Measurements from ENCODE around the gene RAP1GDS1.

GRCh38 chr4:98448908-98449307, 187.7 kb downstream of the RAP1GDS1 start:
- TF ChIP-seq, protein P1, sequence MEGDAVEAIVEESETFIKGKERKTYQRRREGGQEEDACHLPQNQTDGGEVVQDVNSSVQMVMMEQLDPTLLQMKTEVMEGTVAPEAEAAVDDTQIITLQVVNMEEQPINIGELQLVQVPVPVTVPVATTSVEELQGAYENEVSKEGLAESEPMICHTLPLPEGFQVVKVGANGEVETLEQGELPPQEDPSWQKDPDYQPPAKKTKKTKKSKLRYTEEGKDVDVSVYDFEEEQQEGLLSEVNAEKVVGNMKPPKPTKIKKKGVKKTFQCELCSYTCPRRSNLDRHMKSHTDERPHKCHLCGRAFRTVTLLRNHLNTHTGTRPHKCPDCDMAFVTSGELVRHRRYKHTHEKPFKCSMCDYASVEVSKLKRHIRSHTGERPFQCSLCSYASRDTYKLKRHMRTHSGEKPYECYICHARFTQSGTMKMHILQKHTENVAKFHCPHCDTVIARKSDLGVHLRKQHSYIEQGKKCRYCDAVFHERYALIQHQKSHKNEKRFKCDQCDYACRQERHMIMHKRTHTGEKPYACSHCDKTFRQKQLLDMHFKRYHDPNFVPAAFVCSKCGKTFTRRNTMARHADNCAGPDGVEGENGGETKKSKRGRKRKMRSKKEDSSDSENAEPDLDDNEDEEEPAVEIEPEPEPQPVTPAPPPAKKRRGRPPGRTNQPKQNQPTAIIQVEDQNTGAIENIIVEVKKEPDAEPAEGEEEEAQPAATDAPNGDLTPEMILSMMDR (IDR thresholded peaks at IDR 0.05; ENCODE audit: low read depth, low read length, missing input control): no peak
- no peak for TF ChIP-seq TAF1 (conservative IDR thresholded peaks at IDR 0.05)
- no peak for TF ChIP-seq SP1 (IDR thresholded peaks at IDR 0.05)
- TF ChIP-seq NR2F2 (IDR thresholded peaks at IDR 0.05): no peak
- no peak for TF ChIP-seq EGR1 (IDR thresholded peaks at IDR 0.05; ENCODE audit: low read depth in 2 of 2)
- TF ChIP-seq MAX (IDR thresholded peaks at IDR 0.05): no peak
- no peak for TF ChIP-seq RXRA (IDR thresholded peaks at IDR 0.05)
- TF ChIP-seq HNF4G (IDR thresholded peaks at IDR 0.05): no peak
- TF ChIP-seq JUND (IDR thresholded peaks at IDR 0.05): no peak
- no peak for TF ChIP-seq GABPA (IDR thresholded peaks at IDR 0.05 in 1 of 2, conservative IDR thresholded peaks at IDR 0.05 in 1 of 2)
- TF ChIP-seq, protein P2, sequence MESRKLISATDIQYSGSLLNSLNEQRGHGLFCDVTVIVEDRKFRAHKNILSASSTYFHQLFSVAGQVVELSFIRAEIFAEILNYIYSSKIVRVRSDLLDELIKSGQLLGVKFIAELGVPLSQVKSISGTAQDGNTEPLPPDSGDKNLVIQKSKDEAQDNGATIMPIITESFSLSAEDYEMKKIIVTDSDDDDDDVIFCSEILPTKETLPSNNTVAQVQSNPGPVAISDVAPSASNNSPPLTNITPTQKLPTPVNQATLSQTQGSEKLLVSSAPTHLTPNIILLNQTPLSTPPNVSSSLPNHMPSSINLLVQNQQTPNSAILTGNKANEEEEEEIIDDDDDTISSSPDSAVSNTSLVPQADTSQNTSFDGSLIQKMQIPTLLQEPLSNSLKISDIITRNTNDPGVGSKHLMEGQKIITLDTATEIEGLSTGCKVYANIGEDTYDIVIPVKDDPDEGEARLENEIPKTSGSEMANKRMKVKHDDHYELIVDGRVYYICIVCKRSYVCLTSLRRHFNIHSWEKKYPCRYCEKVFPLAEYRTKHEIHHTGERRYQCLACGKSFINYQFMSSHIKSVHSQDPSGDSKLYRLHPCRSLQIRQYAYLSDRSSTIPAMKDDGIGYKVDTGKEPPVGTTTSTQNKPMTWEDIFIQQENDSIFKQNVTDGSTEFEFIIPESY (IDR thresholded peaks at IDR 0.05): no peak
- TF ChIP-seq YY1 (IDR thresholded peaks at IDR 0.05): no peak
- no peak for TF ChIP-seq FOXA1 (IDR thresholded peaks at IDR 0.05)
- no peak for TF ChIP-seq RAD21 (IDR thresholded peaks at IDR 0.05)
